Keratinocyte (primary cell): Measurements from ENCODE around the gene RERG.

Source experiments
- EZH2 ChIP-seq: IDR thresholded peaks from one replicate; pipeline ENCODE4 v1.6.1; 2012; ENCODE audit warnings: inconsistent platforms, mild to moderate bottlenecking, low read length, moderate library complexity
- TF ChIP-seq, protein P1 (sequence below), 3 experiments: IDR thresholded peaks in 1 of 3; conservative IDR thresholded peaks in 1 of 3; optimal IDR thresholded peaks in 1 of 3; 2 replicates in 2 of 3; 3 replicates in 1 of 3; pipeline versions ENCODE3 to v1.5.1; 2011; ENCODE audit warnings: low read length in 3 of 3, mild to moderate bottlenecking in 3 of 3, moderate library complexity in 2 of 3, control low read depth in 1 of 3, inconsistent platforms in 1 of 3; ENCODE audit not compliant: insufficient read depth in 2 of 3; ENCODE audit errors: extremely low read depth in 1 of 3

DNA sequence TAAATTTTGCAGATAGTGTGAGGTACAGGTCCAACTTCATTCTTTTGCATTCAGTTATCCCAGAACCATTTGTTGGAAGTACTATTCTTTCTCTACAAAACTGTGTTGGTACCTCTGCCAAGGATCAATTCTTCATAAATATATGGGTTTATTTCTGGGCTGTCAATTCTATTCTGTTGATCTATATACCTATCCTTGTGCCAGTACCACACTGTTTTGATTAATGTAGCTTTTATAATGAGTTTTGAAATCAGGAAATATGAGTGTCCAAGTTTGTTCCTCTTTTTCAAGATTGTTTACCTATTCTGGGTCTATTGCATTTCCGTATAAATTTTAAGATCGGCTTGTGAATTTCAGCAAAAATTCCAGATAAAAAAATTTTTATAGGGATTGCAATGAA lies 48.1 kb downstream of the RERG start:
- TF ChIP-seq, protein P1, sequence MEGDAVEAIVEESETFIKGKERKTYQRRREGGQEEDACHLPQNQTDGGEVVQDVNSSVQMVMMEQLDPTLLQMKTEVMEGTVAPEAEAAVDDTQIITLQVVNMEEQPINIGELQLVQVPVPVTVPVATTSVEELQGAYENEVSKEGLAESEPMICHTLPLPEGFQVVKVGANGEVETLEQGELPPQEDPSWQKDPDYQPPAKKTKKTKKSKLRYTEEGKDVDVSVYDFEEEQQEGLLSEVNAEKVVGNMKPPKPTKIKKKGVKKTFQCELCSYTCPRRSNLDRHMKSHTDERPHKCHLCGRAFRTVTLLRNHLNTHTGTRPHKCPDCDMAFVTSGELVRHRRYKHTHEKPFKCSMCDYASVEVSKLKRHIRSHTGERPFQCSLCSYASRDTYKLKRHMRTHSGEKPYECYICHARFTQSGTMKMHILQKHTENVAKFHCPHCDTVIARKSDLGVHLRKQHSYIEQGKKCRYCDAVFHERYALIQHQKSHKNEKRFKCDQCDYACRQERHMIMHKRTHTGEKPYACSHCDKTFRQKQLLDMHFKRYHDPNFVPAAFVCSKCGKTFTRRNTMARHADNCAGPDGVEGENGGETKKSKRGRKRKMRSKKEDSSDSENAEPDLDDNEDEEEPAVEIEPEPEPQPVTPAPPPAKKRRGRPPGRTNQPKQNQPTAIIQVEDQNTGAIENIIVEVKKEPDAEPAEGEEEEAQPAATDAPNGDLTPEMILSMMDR (optimal IDR thresholded peaks at IDR 0.05 in 1 of 3, IDR thresholded peaks at IDR 0.05 in 1 of 3, conservative IDR thresholded peaks at IDR 0.05 in 1 of 3; ENCODE audit: extremely low read depth in 1 of 3, insufficient read depth in 2 of 3, low read length in 3 of 3): no peak
- no peak for TF ChIP-seq EZH2
